ENCODE measurements around the gene SMG9.

DNA sequence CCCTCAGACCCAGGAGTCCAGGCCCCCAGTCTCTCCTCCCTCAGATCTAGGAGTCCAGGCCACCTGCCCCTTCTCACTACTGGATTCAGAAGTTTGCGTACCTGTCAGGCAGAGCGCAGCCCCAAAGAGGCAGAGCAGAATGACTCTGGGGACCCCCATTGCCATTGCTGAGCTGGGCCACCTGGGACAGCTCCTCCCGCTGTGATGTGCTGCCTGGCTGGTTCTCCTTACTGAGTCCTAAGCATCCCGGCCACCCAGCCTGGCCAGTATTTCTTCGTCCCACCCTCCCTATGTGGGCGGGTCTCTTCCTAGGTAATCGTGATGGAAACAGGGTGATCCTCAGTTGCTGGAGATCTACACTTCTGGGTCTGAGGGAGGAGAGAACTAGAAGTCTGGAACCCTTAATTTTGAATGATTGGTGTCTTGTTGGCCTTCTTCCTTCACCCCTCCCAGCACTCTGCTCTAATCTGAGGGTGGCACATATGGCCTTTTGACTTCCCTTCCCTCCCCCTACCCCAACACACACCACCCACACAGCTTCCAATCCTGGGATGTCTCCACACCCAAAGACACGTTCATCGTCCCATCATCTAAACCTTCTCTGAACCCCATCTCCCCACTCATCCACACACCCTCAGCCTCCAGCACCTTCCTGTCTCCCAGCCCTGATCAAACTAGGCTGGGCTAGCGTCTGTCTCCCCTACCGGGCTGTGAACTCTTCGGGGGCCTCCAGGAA lies 47.6 kb upstream of the SMG9 start, which contains the start of gene LYPD5:
- TF ChIP-seq, protein P1, sequence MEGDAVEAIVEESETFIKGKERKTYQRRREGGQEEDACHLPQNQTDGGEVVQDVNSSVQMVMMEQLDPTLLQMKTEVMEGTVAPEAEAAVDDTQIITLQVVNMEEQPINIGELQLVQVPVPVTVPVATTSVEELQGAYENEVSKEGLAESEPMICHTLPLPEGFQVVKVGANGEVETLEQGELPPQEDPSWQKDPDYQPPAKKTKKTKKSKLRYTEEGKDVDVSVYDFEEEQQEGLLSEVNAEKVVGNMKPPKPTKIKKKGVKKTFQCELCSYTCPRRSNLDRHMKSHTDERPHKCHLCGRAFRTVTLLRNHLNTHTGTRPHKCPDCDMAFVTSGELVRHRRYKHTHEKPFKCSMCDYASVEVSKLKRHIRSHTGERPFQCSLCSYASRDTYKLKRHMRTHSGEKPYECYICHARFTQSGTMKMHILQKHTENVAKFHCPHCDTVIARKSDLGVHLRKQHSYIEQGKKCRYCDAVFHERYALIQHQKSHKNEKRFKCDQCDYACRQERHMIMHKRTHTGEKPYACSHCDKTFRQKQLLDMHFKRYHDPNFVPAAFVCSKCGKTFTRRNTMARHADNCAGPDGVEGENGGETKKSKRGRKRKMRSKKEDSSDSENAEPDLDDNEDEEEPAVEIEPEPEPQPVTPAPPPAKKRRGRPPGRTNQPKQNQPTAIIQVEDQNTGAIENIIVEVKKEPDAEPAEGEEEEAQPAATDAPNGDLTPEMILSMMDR (IDR thresholded peaks at IDR 0.05): no peak
- TF ChIP-seq POLR2AphosphoS5 (IDR thresholded peaks at IDR 0.05): no peak
